ENCODE data around the gene KDM3B.

- TF ChIP-seq CTCF (IDR thresholded peaks at IDR 0.05; ENCODE audit: low read depth, low read length, poor library complexity, severe bottlenecking) (no peak), EZH2phosphoT487 (IDR thresholded peaks at IDR 0.05; ENCODE audit: borderline replicate concordance, low read length) (no peak)
Observed at GRCh38 chr5:138350563-138350890, 2.0 kb upstream of the KDM3B start.
